Testis (tissue), 5 donors: ENCODE measurements around the gene WDR37. TPM values are rescaled to one million over a fixed set of nuclear protein-coding genes. Genes with fewer than 3 reads are reported as not detected.
"Not testable (repeated sequence)": the region's sequence is repeated elsewhere in the genome, so short reads cannot be mapped to it uniquely, and the experiment has no call there.

ENCODE experiments used
- DNase-seq: peaks from one replicate; pipeline ENCODE4 v3.0.0-alpha.2; 2019
- H3K27ac ChIP-seq, 2 donors: fragments of 200-600 bp; sonication (generic); one replicate each; pipeline ENCODE4 v1.5.1; 2019
- H3K27me3 ChIP-seq: fragments of 200-600 bp; sonication (generic); one replicate; pipeline ENCODE4 v1.5.1; 2019
- H3K36me3 ChIP-seq: fragments of 200-600 bp; sonication (generic); one replicate; pipeline ENCODE4 v1.5.1; 2017; ENCODE audit warnings: low read depth; ENCODE audit errors: missing control alignments
- H3K4me1 ChIP-seq: fragments of 200-600 bp; sonication (generic); one replicate; pipeline ENCODE4 v1.5.1; 2019
- H3K4me3 ChIP-seq, 2 donors: fragments of 200-600 bp; sonication (generic); one replicate each; pipeline ENCODE4 v1.5.1; 2017 to 2019
- H3K9me3 ChIP-seq: fragments of 200-600 bp; sonication (generic); one replicate; pipeline ENCODE4 v1.5.1; 2017
- CTCF ChIP-seq, 3 experiments: fragments of 450-650 bp in 2 of 3; fragments of 200-600 bp in 1 of 3; sonication (generic) in 1 of 3; IDR thresholded peaks; one replicate each; pipeline ENCODE4 v1.5.1; 2016 to 2019; ENCODE audit warnings: antibody characterized with exemption in 3 of 3, mild to moderate bottlenecking in 2 of 3, moderate library complexity in 1 of 3
- POLR2A ChIP-seq: fragments of 450-650 bp; IDR thresholded peaks from one replicate; pipeline ENCODE4 v1.6.1; 2017; ENCODE audit warnings: antibody characterized with exemption, mild to moderate bottlenecking, moderate library complexity
- WGBS, 2 donors: methylation state at CpG; one replicate each; pipeline ENCODE4 v1.1.5; 2018; 5-methylcytosine and 5-hydroxymethylcytosine counted together
- intact Hi-C: fragments of 100-400 bp; cut with DNase I; formaldehyde crosslinking; loops from one replicate; pipeline ENCODE4 v1.15.1; 2023; ENCODE audit warnings: low total_unique reads
- long read RNA-seq, 2 donors: transcript quantifications; one replicate each; lab custom pipeline, GENCODE V29; 2026
- polyA plus RNA-seq: library from polyadenylated mRNA; stranded (reverse); fragments of 350-450 nt; fragmentation: Illumina TruSeq; extraction: RNeasy Lipid Tissue Mini Kit (QIAGEN cat#74804); gene quantifications from one replicate; pipeline ENCODE4 v1.2.3, GENCODE V29; 2014; ENCODE audit warnings: low read depth, low replicate concordance; ENCODE audit not compliant: insufficient read depth
- total RNA-seq, 2 donors: library from RNA; depleted of rRNA; stranded (reverse); fragments of >200 nt; gene quantifications; one replicate each; pipeline ENCODE4 v1.2.3, GENCODE V29; 2016

The WDR37 gene
- total RNA-seq = 10 to 100 TPM; 29.3 to 40.2 TPM
- 46.9 TPM for polyA plus RNA-seq
- long read RNA-seq, donor 1, full-length matches to known transcripts = 1 of 1 reads
- long read RNA-seq, donor 1, partial matches to known transcripts = 0 of 1 reads
- long read RNA-seq, donor 1, other reads (novel, unspliced or antisense) = 0 of 1 reads
- long read RNA-seq, donor 2 = 0 reads

GRCh38 chr10:1056326-1057105 lies at the start of gene WDR37:
Gene WDR37, plus strand, starts transcription at chr10:1056385. Its CDS starts 15,771 bp downstream, at chr10:1072156.
- Histone ChIP-seq H3K4me1 (no peaks in the 10 kb centered on the region), H3K27ac (peak within 1 kb of the TSS; percentile 92 to 99), H3K27me3 (no peaks in the 10 kb centered on the region), H3K4me3 (peak within 1 kb of the TSS; percentile 97 to 98), H3K9me3 (no peaks in the 10 kb centered on the region), H3K36me3 (no peaks in the 10 kb centered on the region)
- intact Hi-C loops = no loop called here
- TF ChIP-seq POLR2A (no peak), CTCF (IDR thresholded peaks at IDR 0.05) (no peak)
- DNase-seq = peak; percentile 93
- 0% methylated on average over 2 to 81 of the region's 87 CpGs for WGBS, 2 donors

- H3K4me1 ChIP-seq = no peaks in the 10 kb centered on the region
- intact Hi-C loops = no loop called here
- no peak overlapping the region for H3K27ac ChIP-seq
- no peak for DNase-seq
- TF ChIP-seq POLR2A = no peak
- WGBS, 2 donors = 97 to 98% methylated on average over 7 to 9 of the region's 9 CpGs
- H3K36me3 ChIP-seq = no peaks in the 10 kb centered on the region
- no peaks in the 10 kb centered on the region for H3K9me3 ChIP-seq
- no peaks in the 10 kb centered on the region for H3K27me3 ChIP-seq
- no peak overlapping the region for H3K4me3 ChIP-seq
Measured at GRCh38 chr10:1006573-1006972, 49.6 kb upstream of the WDR37 start.

- Histone ChIP-seq H3K9me3 (no peaks in the 10 kb centered on the region), H3K4me3 (no peak overlapping the region), H3K36me3 (no peaks in the 10 kb centered on the region), H3K4me1 (no peaks in the 10 kb centered on the region), H3K27ac (no peak overlapping the region), H3K27me3 (no peaks in the 10 kb centered on the region)
- no peak for TF ChIP-seq POLR2A
- TF ChIP-seq CTCF (IDR thresholded peaks at IDR 0.05) = no peak
- intact Hi-C loops = no loop called here
- WGBS, 2 donors = 73 to 83% methylated on average over 10 of the region's 10 CpGs
- DNase-seq = no peak
Measured at GRCh38 chr10:1007583-1007982, 48.6 kb upstream of the WDR37 start.

- no peak for TF ChIP-seq POLR2A
- intact Hi-C loops = no loop called here
- Histone ChIP-seq H3K36me3 (no peaks in the 10 kb centered on the region), H3K27me3 (no peaks in the 10 kb centered on the region), H3K4me1 (no peaks in the 10 kb centered on the region), H3K27ac (no peak overlapping the region), H3K9me3 (no peaks in the 10 kb centered on the region), H3K4me3 (no peak overlapping the region)
- 88 to 92% methylated on average over 5 to 9 of the region's 9 CpGs for WGBS, 2 donors
- DNase-seq = no peak
Measured at GRCh38 chr10:1009071-1009494, 47.1 kb upstream of the WDR37 start.

- intact Hi-C loops, H3K4me3 ChIP-seq, H3K9me3 ChIP-seq, H3K27ac ChIP-seq, DNase-seq, H3K4me1 ChIP-seq, H3K36me3 ChIP-seq, H3K27me3 ChIP-seq: not testable (repeated sequence)
- 70 to 79% methylated on average over 8 of the region's 8 CpGs for WGBS, 2 donors
Measured at GRCh38 chr10:1009947-1010346, 46.2 kb upstream of the WDR37 start.

GRCh38 chr10:1010703-1011102 lies 45.5 kb upstream of the WDR37 start:
- intact Hi-C loops = no loop called here
- TF ChIP-seq POLR2A (no peak), CTCF (IDR thresholded peaks at IDR 0.05) (no peak)
- H3K4me1 ChIP-seq = no peaks in the 10 kb centered on the region
- no peak for DNase-seq
- 95 to 99% methylated on average over 7 of the region's 7 CpGs for WGBS, 2 donors
- no peaks in the 10 kb centered on the region for H3K9me3 ChIP-seq
- no peak overlapping the region for H3K4me3 ChIP-seq
- H3K36me3 ChIP-seq = no peaks in the 10 kb centered on the region
- H3K27me3 ChIP-seq = no peaks in the 10 kb centered on the region
- H3K27ac ChIP-seq = no peak overlapping the region
